Activated T-helper 1 cell treated with Interleukin-2 at 50 U/mL for 16 hours (primary cell): ENCODE data around the gene SLC2A11.
"Not testable (repeated sequence)": the region's sequence is repeated elsewhere in the genome, so short reads cannot be mapped to it uniquely, and the experiment has no call there.

Experiments
- DNase-seq: peaks from one replicate; pipeline ENCODE4 v3.0.0-alpha.2; 2020; ENCODE audit warnings: low read depth

SLC2A11 gene

GRCh38 chr22:23891726-23892125 lies 34.1 kb downstream of the SLC2A11 start:
- DNase-seq: no peak

- no peak for DNase-seq
These were observed 34.5 kb downstream of the SLC2A11 start for GRCh38 chr22:23892130-23892529.

- no peak for DNase-seq
These were observed 35.0 kb downstream of the SLC2A11 start for GRCh38 chr22:23892706-23893105.

GRCh38 chr22:23893121-23893944 lies 35.7 kb downstream of the SLC2A11 start:
- no peak for DNase-seq

GRCh38 chr22:23893945-23894709 lies 36.5 kb downstream of the SLC2A11 start, which contains the start of gene MIF:
MIF (plus strand) TSS chr22:23894383; CDS start chr22:23894475, 92 bp downstream.
- peak; percentile 90 for DNase-seq

- peak; percentile 54 for DNase-seq
These were observed 37.3 kb downstream of the SLC2A11 start for GRCh38 chr22:23894710-23895598.

GRCh38 chr22:23895599-23896144 lies 38.0 kb downstream of the SLC2A11 start:
- DNase-seq: no peak

- DNase-seq: no peak
These were observed 38.5 kb downstream of the SLC2A11 start for GRCh38 chr22:23896166-23896522.

- DNase-seq: no peak
These were observed 39.0 kb downstream of the SLC2A11 start for GRCh38 chr22:23896523-23897186.

- no peak for DNase-seq
These were observed 39.6 kb downstream of the SLC2A11 start for GRCh38 chr22:23897320-23897719.

- no peak for DNase-seq
These were observed 40.6 kb downstream of the SLC2A11 start for GRCh38 chr22:23898006-23898974.

- no peak for DNase-seq
These were observed 41.5 kb downstream of the SLC2A11 start for GRCh38 chr22:23899042-23899745.

GRCh38 chr22:23900227-23900626 lies 42.6 kb downstream of the SLC2A11 start:
- DNase-seq: not testable (repeated sequence)

- no peak for DNase-seq
These were observed 43.9 kb downstream of the SLC2A11 start for GRCh38 chr22:23901600-23901999.

GRCh38 chr22:23903328-23903971 lies 45.8 kb downstream of the SLC2A11 start:
- DNase-seq: no peak

GRCh38 chr22:23904573-23905254 lies 47.0 kb downstream of the SLC2A11 start:
- no peak for DNase-seq

GRCh38 chr22:23906641-23907040 lies 49.0 kb downstream of the SLC2A11 start:
- no peak for DNase-seq

GRCh38 chr22:23907423-23907822 lies 49.7 kb downstream of the SLC2A11 start:
- DNase-seq: not testable (repeated sequence)
